Pancreas (tissue), 10 donors: ENCODE data around the gene ULBP2. TPM values are rescaled to one million over a fixed set of nuclear protein-coding genes. Genes with fewer than 3 reads are reported as not detected.
"Not testable (repeated sequence)": the region's sequence is repeated elsewhere in the genome, so short reads cannot be mapped to it uniquely, and the experiment has no call there.

ENCODE experiments used
- ATAC-seq, 4 donors: fragments of 200-7000 bp; cut with Tn5 transposase; one replicate each; pipeline versions ENCODE4 v1.8.0 to v1.9.1; 2020; ENCODE audit warnings: mild to moderate bottlenecking in 4 of 4, moderate library complexity in 4 of 4
- DNase-seq, 6 donors: peaks; one replicate each; pipeline ENCODE4 v3.0.0-alpha.2; 2020
- FAIRE-seq: peaks from 2 replicates; lab custom pipeline; 2012; peaks lifted over from hg19 to GRCh38; lab: Jason Lieb, UNC
- H3K27ac ChIP-seq, 4 donors: fragments of 200-600 bp; sonication (generic); 1 replicate in 3 of 4; 2 replicates in 1 of 4; pipeline versions ENCODE4 v1.5.0 to v1.8.0; 2020
- H3K27me3 ChIP-seq, 4 donors: fragments of 200-600 bp; one replicate each; pipeline ENCODE4 v1.8.0; 2021
- H3K36me3 ChIP-seq, 3 donors: fragments of 200-600 bp; sonication (generic) in 1 of 3; one replicate each; pipeline versions ENCODE4 v1.5.0 to v1.8.0; 2020 to 2021
- H3K4me1 ChIP-seq, 3 donors: fragments of 200-600 bp; one replicate each; pipeline ENCODE4 v1.8.0; 2021
- H3K4me3 ChIP-seq, 4 donors: fragments of 200-600 bp; sonication (generic) in 2 of 4; one replicate each; pipeline versions ENCODE4 v1.5.0 to v1.8.0; 2020 to 2021
- H3K9me3 ChIP-seq, 4 donors: fragments of 200-600 bp; one replicate each; pipeline ENCODE4 v1.8.0; 2021
- CTCF ChIP-seq, 4 donors: fragments of 200-600 bp; sonication (generic) in 3 of 4; IDR thresholded peaks; one replicate each; pipeline versions ENCODE4 v1.5.0 to v1.8.0; 2021; ENCODE audit warnings: antibody characterized with exemption in 4 of 4
- WGBS, 2 donors: extraction: QIAGEN DNeasy Blood & Tissue Kit; methylation state at CpG; one replicate each; pipeline ENCODE4 v1.1.7; 2013; 5-methylcytosine and 5-hydroxymethylcytosine counted together
- intact Hi-C, 3 donors: fragments of 100-400 bp; cut with DNase I; formaldehyde crosslinking; loops; one replicate each; pipeline versions ENCODE4 v1.11.1 to v1.14.2; 2022
- polyA plus RNA-seq, 2 donors: library from polyadenylated mRNA; stranded (reverse); fragments of 200-250 nt; gene quantifications; one replicate each; pipeline ENCODE4 v1.2.3, GENCODE V29; 2013
- total RNA-seq, 6 donors: library from RNA; stranded (reverse); fragmentation: NEBNext Ultra II Directional in 4 of 6; extraction: Animal tissue kit (Norgen Biotek cat#: 25700) in 4 of 6; gene quantifications; one replicate each; pipeline versions ENCODE4 v1.2.1 to v1.2.4, GENCODE V29; 2021 to 2023
- donor health status: healthy with polysubstance abuse.
- donor health status: DM: no; HTN: no; CAD: no; lungs with moderate emphysema.
- donor health status: DM: no; HTN: no; CAD: no.
- donor health status: control.
- donor health status: control.
- donor health status: Bipolar disorder and iron deficiency.
- donor health status: DM: yes; HTN: yes; CAD: no.
- donor health status: DM: no; HTN: no; CAD: no.
- donor health status: DM: no; HTN: no; CAD: no.
- donor health status: DM: yes; HTN: yes; CAD: no.

ULBP2 gene
- total and polyA plus RNA-seq, 8 donors = 0.19 to 0.37 (median 0.25) TPM; not detected in 3

GRCh38 chr6:149915970-149916865, 25.6 kb upstream of the ULBP2 start:
- peak in 1 of 6 donors; percentile 40 for DNase-seq
- 82 to 87% methylated on average over 10 of the region's 10 CpGs for whole genome bisulfite sequencing, 2 donors

GRCh38 chr6:149917679-149918078, 24.1 kb upstream of the ULBP2 start:
- no peak for FAIRE-seq
- peak in 1 of 6 donors; percentile 30 for DNase-seq
- no peaks in the 10 kb centered on the region for H3K9me3 ChIP-seq
- H3K27ac ChIP-seq = no peak overlapping the region
- no peaks in the 10 kb centered on the region for H3K27me3 ChIP-seq
- H3K4me1 ChIP-seq = no peaks in the 10 kb centered on the region
- no peak for TF ChIP-seq CTCF (IDR thresholded peaks at IDR 0.05)
- no peak for ATAC-seq
- intact Hi-C loops = loop anchor here in 1 of 3 donors (5.0 kb wide), 1 partner anchor 75 kb away; no protein-coding TSS in a partner anchor
- H3K36me3 ChIP-seq = no peaks in the 10 kb centered on the region
- H3K4me3 ChIP-seq = no peak overlapping the region
- 88 to 93% methylated on average over 2 of the region's 2 CpGs for WGBS, 2 donors

More at GRCh38 chr6:149915970-149916865, 25.6 kb upstream of the ULBP2 start:
- Histone ChIP-seq H3K27me3 (no peaks in the 10 kb centered on the region), H3K9me3 (no peaks in the 10 kb centered on the region), H3K27ac (no peak overlapping the region), H3K4me3 (no peak overlapping the region), H3K36me3 (no peaks in the 10 kb centered on the region), H3K4me1 (no peaks in the 10 kb centered on the region)
- ATAC-seq (no peak), FAIRE-seq (no peak)
- no peak for TF ChIP-seq CTCF (IDR thresholded peaks at IDR 0.05)
- intact Hi-C loops = loop anchor here in 1 of 3 donors (5.0 kb wide), 1 partner anchor 74 kb away; no protein-coding TSS in a partner anchor

- Histone ChIP-seq H3K9me3 (no peaks in the 10 kb centered on the region), H3K27ac (no peak overlapping the region), H3K4me3 (no peak overlapping the region), H3K4me1 (peaks cover 0 to under 1% (median 0%) of the 10 kb centered on the region in 3 donors), H3K27me3 (no peaks in the 10 kb centered on the region), H3K36me3 (no peaks in the 10 kb centered on the region)
- ATAC-seq = no peak
- FAIRE-seq = no peak
- DNase-seq = peak in 1 of 6 donors; percentile 33
- TF ChIP-seq CTCF (IDR thresholded peaks at IDR 0.05) = no peak
- 81 to 84% methylated on average over 6 of the region's 6 CpGs for WGBS, 2 donors
- intact Hi-C loops = loop anchor here in 1 of 3 donors (5.0 kb wide), 1 partner anchor 76 kb away; no protein-coding TSS in a partner anchor
Observed at GRCh38 chr6:149918151-149918905, 23.5 kb upstream of the ULBP2 start.

GRCh38 chr6:149919126-149919833, 22.5 kb upstream of the ULBP2 start:
- not testable (repeated sequence) for H3K27ac ChIP-seq, H3K36me3 ChIP-seq, ATAC-seq, H3K4me1 ChIP-seq, FAIRE-seq, H3K27me3 ChIP-seq, H3K4me3 ChIP-seq, H3K9me3 ChIP-seq
- DNase-seq = peak in 1 of 6 donors; percentile 14
- 78 to 81% methylated on average over 9 to 11 of the region's 11 CpGs for WGBS, 2 donors
- intact Hi-C loops = loop anchor here in 1 of 3 donors (5.0 kb wide), 1 partner anchor 77 kb away; no protein-coding TSS in a partner anchor
